Activated CD8-positive, alpha-beta memory T cell treated with anti-CD3 and anti-CD28 coated beads for 1 hour (primary cell): ENCODE data around the gene SH3PXD2A.
"Not testable (repeated sequence)": the region's sequence is repeated elsewhere in the genome, so short reads cannot be mapped to it uniquely, and the experiment has no call there.

Source experiments
- DNase-seq, 2 donors: peaks; one replicate each; pipeline ENCODE4 v3.0.0-alpha.2; 2020; ENCODE audit warnings: low read depth in 1 of 2; ENCODE audit errors: extremely low read depth in 1 of 2

The SH3PXD2A gene

DNA sequence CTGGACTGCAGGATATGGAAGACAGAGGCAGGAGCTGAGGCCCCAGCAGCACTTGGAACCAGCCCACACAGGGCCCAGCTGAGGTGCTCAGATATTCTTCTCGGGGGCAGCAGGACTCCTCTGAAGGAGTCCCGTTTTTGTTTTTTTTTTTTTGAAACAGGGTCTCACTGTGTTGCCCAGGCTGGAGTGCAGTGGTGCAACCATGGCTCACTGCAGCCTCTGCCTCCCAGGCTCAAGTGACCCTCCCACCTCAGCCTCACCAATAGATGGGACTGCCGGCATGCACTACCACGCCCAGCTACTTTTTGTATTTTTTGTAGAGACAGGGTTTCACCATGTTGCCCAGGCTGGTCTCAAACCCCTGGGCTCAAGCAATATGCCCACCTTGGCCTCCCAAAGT lies 124.3 kb downstream of the SH3PXD2A start:
- not testable (repeated sequence) for DNase-seq

GRCh38 chr10:103729851-103730250 lies 125.5 kb downstream of the SH3PXD2A start:
- no peak for DNase-seq

GRCh38 chr10:103727991-103728689 lies 127.2 kb downstream of the SH3PXD2A start:
- DNase-seq, result no peak

DNA sequence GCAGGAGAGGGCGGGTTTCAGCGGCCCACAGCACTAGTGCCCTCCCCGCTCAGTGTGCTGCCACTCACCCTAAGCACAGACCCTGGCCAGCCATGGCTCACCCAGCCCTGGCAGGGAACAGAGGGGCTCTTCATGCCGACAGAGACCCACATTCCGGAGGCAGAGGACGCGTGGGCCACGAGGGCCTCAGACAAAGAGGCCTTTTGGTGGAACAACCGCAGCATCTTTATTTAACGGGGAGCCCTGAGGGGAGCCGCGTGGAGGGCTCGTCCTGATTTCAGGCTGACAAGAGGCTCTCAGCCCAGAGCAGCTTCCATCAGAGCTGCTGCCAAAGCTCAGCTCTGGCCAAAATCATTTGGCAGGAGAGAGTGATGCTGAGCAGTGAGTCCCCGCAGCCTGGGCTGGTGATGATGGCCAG lies 127.8 kb downstream of the SH3PXD2A start:
- no peak for DNase-seq

- no peak for DNase-seq
These were observed 128.7 kb downstream of the SH3PXD2A start for GRCh38 chr10:103726637-103727036.

- DNase-seq, result no peak
These were observed 130.1 kb downstream of the SH3PXD2A start for GRCh38 chr10:103725242-103725641.

GRCh38 chr10:103724771-103725170 lies 130.6 kb downstream of the SH3PXD2A start:
- no peak for DNase-seq

DNA sequence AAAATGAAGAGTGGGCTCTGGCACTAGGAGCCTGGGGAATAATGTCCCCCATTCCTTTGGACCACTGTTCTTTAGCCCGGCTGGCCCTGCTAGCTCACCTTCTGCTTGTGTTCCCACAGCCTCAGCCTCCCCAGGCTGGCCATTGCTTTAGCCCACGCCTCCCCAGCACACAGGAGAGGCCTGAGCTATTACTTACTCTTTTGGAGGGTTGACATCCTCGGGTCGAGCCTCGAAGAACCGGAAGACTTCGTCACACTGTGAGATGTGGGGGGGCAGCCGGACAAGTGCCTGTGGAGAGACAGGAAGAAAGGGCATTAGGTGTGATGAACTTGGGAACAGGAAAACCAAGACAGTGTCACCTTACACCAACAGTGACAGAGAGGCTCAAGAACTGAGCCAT lies 131.3 kb downstream of the SH3PXD2A start:
- DNase-seq, result no peak

DNA sequence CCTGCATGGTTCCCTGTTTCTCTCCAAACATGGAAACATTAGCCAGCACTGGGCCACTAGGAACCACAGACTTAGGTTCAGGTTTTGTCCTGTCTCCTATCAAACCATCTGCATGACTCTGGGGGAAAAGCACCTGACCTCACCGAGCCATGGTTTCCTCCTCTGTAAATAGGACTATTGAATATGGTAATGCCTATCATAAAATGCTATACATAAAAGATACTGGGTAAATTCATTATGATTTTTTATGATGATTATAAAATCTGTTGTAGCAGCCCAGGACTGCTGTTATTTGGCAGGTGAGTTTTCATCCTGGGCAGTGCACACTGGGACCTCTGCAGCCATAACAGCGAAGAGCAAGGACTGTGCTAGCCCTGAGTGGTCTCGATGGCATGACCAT lies 131.8 kb downstream of the SH3PXD2A start:
- DNase-seq, result no peak

GRCh38 chr10:103722632-103723031 lies 132.7 kb downstream of the SH3PXD2A start:
- DNase-seq, result no peak

DNA sequence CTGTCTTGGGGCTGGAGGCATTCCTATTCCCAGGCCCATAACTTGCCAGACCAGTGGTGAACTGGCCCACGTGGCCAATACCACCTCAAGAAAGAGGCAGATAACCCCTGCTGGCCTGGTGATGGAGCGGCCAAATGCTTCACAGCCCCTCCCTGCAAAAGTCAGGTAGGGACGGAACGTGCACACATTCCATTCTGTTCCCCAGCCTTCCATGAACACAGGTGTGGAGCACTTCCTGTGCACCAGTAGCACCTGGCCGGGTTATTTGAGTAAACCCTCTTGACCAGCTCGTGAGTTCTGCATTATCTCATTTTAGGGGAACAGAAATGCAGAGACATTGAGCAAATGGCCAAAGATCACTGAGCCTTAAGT lies 134.4 kb downstream of the SH3PXD2A start:
- DNase-seq, result no peak

- DNase-seq, result no peak
These were observed 134.9 kb downstream of the SH3PXD2A start for GRCh38 chr10:103720328-103720963.

DNA sequence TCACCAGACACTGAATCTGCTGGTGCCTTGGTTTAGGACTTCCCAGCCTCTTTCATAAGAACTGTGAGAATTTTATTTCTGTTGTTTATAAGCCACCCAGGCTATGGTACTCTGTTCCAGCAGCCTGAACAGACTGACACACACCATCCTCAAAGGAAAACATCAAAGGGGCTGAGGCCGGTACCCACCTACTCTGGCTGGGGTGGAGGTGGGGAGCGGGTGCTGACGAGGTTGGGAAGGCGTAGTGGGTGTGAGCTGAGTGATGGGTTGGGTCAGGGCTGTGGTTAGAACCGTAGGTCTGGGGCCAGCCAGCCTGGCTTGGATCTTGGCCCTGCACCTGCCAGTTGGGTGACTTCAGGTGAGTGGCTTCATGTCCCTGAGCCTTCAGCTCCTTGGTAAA lies 136.3 kb downstream of the SH3PXD2A start:
- DNase-seq, result no peak

GRCh38 chr10:103718247-103718620 lies 137.1 kb downstream of the SH3PXD2A start:
- no peak for DNase-seq

DNA sequence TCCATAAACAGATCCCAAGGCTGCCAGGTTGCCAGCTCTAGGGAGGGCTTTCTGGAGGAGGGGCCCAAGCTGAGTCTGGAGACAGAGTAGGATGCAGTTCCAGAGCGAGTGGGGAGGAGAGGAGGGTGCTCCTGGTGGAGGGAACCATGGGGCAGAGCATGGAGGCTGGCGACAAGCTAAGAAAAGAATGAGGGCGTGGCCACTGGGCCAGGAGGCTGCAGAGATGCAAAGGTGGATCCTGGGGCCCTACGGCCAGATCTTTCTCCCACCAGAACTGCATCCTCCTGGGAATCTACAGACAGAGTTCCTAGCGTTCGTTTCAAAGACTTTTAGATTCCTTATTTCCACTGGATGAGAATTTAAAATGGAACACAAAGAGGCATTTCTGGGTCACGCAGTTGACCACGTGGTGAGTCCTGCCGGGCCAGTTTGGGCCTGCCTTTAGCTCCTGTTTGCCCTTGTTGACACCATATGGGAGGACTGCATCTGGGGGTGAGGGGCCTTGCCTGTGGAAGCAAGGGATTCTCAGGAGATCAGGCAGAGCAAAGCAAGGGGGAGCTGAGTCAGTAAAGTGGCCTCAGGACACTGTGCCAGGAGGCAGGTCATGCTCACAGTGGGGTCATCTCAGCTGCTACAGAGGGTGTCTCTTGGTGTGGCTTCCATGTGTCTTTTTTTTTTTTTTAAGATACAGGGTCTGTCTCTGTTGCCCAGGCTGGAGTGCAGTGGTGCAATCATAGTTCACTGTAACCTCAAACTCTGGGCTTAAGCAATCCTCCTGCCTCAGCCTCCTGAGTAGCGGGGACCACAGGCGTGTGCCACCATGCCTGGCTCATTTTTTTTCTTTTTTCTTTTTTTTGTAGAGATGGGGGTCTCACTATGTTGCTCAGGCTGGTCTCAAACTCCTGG lies 137.8 kb downstream of the SH3PXD2A start:
- no peak for DNase-seq

- no peak for DNase-seq
These were observed 138.9 kb downstream of the SH3PXD2A start for GRCh38 chr10:103716206-103717160.

- DNase-seq, result no peak
These were observed 139.9 kb downstream of the SH3PXD2A start for GRCh38 chr10:103715430-103715829.

DNA sequence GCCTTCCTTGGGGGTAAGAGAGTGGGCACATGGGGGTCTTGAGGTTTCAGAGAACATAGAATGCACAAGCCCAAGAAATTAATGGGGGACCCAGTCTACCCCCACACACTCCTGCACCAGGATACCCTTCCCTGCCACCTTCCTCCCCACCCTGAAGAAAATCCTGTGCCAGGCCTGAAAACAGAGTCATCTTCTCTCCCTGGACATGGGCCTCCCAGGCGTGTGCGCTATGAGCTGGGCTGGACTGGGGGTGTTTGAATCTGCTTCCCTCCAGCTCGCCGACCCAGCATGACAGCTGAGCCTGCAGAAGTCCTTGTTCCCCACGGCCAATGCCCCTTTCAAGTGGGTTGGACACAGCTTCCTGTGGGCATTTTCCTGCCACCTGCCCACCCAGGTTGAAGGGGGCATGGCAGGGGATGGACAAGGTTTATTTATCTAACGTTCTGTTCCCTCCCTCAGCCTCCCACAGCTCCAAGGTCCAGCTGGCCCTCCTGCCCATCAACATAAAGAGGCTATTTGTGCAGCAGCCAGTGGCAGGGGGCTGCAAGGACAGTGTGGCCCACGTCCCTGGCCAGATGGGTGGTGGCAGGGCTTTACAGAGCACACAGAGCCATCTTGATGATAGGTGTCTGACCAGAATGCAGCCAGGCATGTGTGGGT lies 141.0 kb downstream of the SH3PXD2A start:
- DNase-seq, result no peak

DNA sequence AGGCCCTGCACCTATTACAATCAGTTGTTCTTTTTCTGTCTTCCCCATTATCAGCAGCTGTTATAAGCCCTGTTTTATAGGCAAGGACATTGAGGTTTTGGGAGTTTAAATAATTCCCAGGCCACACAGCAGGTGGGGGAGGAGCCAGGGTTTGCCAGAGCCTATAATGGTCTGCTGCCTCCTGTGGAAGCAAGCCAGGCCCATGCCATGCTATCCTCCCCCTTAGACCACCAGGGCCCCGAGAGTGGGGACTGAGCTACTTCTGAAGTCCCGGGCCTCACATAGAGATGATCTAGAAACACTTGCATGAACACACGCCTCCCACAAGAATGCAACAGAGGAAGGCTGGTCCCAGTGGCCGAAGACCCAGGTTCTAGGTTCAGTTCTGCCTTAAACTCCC lies 141.7 kb downstream of the SH3PXD2A start:
- DNase-seq, result no peak

DNA sequence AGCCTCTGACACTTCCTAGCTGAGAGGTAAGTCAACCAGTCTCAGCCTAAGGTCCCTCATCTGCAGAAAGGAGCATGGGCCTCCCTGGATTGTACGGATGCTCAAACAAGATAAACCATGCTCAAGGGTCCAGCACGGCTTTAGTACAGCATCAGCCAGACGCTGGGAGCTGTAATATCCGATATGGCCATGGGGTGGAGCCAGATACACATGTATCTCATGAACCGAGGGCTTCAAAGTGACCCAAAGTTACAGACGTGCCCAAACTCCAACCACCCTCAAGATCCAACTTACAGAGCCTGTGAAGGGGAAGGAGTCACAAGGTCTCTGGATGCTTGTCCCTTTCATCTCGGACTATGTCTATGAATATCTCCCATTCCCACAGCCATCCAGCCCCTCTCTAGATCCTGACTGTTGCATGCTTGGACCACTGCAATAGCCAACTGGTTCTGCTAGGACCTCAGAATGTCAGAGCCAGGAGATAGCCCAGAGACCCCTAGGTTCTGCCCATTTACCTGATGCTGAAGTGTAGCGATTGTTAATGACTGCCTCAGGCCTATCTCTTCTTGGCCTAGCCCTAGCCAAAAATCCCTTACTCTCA lies 142.4 kb downstream of the SH3PXD2A start:
- peak; percentile 38 to 67 for DNase-seq
